IPS-20b (cell line): ENCODE data around the gene HMGCL.
"Not testable (repeated sequence)": the region's sequence is repeated elsewhere in the genome, so short reads cannot be mapped to it uniquely, and the experiment has no call there.

Experiments
- H3K27ac ChIP-seq: one replicate; pipeline ENCODE4 v1.5.1; 2013; ENCODE audit warnings: low read length
- H3K27me3 ChIP-seq: 2 replicates; pipeline ENCODE4 v1.6.1; 2013; ENCODE audit warnings: mild to moderate bottlenecking, low read length, inconsistent platforms; ENCODE audit not compliant: insufficient read depth
- H3K36me3 ChIP-seq: 2 replicates; pipeline ENCODE4 v1.6.1; 2013; ENCODE audit warnings: low read depth, mild to moderate bottlenecking, inconsistent platforms, low read length, moderate library complexity; ENCODE audit not compliant: insufficient read depth
- H3K4me1 ChIP-seq: 2 replicates; pipeline ENCODE4 v1.6.1; 2013; ENCODE audit warnings: mild to moderate bottlenecking, control low read depth, inconsistent platforms, low read length, moderate library complexity; ENCODE audit not compliant: insufficient read depth
- H3K4me3 ChIP-seq: 2 replicates; pipeline ENCODE4 v1.5.1; 2013; ENCODE audit warnings: mild to moderate bottlenecking, low read length, inconsistent platforms
- H3K9ac ChIP-seq: 2 replicates; pipeline ENCODE4 v1.6.1; 2013; ENCODE audit warnings: low read depth, mild to moderate bottlenecking, inconsistent platforms, low read length, moderate library complexity
- H3K9me3 ChIP-seq: 2 replicates; pipeline ENCODE4 v1.6.1; 2013; ENCODE audit warnings: mild to moderate bottlenecking, low read depth, low read length, inconsistent platforms; ENCODE audit not compliant: insufficient read depth

Gene HMGCL

DNA sequence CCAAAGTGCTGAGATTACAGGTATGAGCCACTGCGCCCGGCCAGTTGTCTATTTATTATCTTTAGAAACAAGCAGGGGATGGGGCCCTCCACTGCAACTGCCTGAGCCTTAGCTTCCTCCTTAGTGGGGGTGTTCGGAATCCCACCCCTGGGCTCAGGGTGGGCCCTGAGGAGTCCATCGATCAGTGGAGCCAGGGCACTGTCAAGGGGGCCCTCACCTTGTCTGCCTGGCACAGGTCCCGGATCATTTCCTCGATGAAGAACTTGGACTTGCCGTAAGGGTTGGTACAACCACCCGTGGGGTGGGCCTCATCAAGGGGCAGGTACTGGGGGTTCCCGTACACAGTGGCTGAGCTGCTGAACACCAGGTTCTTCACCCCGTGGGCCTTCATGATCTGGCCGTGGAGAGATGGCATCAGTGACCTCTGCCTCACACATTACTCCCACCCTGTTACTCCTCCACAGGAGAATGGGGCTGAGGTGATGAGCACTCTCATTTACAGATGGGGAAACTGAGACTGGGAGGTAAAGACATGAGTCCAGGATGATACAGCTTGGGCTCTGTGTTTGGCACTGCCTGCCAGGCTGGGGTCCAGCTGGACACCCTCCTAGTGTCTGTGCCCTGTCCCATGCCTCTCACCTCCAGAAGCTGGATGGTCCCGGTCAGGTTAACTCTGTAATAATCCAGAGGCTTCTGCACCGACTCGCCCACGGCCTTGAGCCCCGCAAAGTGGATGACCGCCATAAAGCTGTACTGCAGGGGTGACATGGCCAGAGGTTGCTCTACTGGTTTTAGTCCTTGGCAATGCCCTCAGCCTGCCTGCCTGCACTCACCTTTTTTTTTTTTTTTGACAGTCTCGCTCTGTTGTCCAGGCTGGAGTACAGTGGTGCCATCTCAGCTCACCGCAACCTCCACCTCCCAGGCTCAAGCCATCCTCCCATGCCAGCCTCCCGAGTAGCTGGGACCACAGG, 27.5 kb downstream of the HMGCL start:
- peaks cover 16% of the 10 kb centered on the region for H3K27me3 ChIP-seq
- peaks cover 7% of the 10 kb centered on the region; the same call in 1 of the 2 replicates for H3K4me1 ChIP-seq
- no peak overlapping the region for H3K4me3 ChIP-seq
- H3K27ac ChIP-seq, result no peak overlapping the region
- no peak overlapping the region for H3K9ac ChIP-seq
- no peaks in the 10 kb centered on the region for H3K9me3 ChIP-seq
- peaks cover 48% of the 10 kb centered on the region for H3K36me3 ChIP-seq

DNA sequence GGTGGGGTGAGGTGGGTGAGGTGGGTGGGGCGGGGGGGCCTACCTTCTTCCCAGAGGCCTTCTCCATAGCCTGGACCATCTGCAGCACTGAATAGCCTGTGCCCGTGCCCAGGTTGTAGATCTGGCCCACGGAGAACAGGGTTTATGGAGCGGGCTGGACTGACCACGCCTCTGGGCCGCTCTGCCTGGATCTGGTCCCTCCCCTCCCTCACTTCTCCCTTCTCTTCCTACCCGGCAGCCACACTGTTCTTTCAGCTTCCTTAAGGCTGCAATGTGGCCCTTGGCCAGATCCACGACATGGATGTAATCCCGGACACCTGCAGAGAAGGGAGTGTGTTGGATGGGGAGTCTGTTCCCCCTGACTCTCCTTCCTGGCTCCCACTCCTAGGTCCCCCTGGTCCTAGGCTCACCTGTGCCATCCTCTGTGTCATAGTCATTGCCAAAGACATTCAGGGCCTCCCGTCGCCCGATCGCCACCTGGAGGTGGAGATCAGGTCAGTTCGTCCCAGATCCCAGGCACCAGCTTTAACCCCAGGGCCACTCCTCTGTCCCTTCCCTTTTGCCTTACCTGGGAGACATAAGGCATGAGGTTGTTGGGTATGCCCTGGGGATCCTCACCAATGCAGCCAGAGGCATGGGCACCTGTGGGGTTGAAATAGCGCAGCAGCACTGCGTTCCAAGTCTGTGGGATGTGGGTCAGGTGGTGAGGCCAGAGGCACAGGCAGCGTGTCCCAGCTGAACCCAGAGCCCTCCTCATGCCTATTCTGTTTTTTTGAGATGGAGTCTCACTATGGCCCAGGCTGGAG, 28.6 kb downstream of the HMGCL start:
- Histone ChIP-seq H3K36me3 (peaks cover 48% of the 10 kb centered on the region), H3K4me1 (peaks cover 7% of the 10 kb centered on the region; the same call in 1 of the 2 replicates), H3K27me3 (peaks cover 8% of the 10 kb centered on the region), H3K27ac (no peak overlapping the region), H3K9ac (no peak overlapping the region), H3K4me3 (no peak overlapping the region), H3K9me3 (no peaks in the 10 kb centered on the region)

DNA sequence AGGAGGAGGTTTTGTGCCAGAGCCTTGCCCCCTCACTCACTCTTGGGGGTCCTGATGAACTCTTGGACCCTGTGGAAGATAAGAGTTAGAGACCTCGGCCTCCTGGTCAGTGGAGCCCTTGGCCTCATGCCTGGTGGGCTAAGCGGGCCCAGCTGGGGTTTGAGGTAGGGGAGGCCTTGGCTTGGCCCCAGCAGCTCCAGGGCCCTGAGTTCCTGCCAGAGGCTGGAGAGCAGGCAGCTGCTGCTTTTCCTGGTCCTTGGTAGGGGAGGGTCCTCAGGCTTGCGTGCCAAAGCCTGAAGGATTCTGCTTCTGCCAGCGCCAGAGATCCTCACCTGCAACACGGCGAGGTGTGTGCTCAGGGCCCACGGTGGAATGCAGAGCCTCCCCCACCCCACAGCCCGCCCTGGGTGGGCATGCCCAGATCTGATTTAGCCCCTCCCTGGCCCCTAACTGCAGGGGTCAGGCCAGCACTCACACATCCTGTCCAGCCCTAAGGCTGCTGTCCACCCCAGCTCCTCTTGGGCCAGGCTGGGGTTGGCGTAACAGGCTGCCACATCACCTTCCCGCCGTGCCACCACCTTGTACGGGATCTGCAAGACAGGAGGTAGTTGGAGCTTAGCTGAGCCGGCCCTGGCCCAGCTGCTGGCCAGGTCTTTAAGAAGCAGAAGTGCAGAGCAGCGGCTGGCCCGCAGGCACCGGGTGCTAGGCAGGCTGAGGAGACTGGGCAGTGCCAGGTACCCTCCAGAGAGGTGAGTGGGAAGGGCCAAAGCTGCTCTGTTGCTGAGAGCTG, 29.4 kb downstream of the HMGCL start:
- Histone ChIP-seq H3K9me3 (no peaks in the 10 kb centered on the region), H3K9ac (no peak overlapping the region), H3K27ac (no peak overlapping the region), H3K4me1 (peaks cover 7% of the 10 kb centered on the region; the same call in 1 of the 2 replicates), H3K36me3 (peaks cover 48% of the 10 kb centered on the region), H3K27me3 (no peaks in the 10 kb centered on the region), H3K4me3 (no peak overlapping the region)

DNA sequence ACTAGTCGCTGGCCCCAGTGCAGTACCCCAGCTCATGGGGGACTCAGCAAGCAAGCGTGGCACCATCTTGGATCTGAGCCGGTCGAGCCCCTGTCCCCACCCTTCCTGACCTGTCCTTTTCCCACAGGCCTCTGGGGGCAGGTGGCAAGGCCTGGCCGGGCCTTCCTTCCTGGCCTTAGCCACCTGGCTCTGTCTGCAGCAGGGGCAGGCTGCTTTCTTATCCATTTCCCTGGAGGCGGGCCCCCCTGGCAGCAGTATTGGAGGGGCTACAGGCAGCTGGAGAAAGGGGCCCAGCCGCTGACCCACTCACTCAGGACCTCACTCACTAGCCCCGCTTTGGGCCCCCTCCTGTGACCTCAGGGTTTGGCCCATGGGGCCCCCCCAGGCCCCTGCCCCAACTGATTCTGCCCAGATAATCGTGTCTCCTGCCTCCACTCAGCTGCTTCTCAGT, 30.5 kb downstream of the HMGCL start:
- not testable (repeated sequence) for H3K27ac ChIP-seq, H3K9me3 ChIP-seq, H3K4me3 ChIP-seq, H3K4me1 ChIP-seq, H3K27me3 ChIP-seq, H3K9ac ChIP-seq
- peaks cover 48% of the 10 kb centered on the region for H3K36me3 ChIP-seq

DNA sequence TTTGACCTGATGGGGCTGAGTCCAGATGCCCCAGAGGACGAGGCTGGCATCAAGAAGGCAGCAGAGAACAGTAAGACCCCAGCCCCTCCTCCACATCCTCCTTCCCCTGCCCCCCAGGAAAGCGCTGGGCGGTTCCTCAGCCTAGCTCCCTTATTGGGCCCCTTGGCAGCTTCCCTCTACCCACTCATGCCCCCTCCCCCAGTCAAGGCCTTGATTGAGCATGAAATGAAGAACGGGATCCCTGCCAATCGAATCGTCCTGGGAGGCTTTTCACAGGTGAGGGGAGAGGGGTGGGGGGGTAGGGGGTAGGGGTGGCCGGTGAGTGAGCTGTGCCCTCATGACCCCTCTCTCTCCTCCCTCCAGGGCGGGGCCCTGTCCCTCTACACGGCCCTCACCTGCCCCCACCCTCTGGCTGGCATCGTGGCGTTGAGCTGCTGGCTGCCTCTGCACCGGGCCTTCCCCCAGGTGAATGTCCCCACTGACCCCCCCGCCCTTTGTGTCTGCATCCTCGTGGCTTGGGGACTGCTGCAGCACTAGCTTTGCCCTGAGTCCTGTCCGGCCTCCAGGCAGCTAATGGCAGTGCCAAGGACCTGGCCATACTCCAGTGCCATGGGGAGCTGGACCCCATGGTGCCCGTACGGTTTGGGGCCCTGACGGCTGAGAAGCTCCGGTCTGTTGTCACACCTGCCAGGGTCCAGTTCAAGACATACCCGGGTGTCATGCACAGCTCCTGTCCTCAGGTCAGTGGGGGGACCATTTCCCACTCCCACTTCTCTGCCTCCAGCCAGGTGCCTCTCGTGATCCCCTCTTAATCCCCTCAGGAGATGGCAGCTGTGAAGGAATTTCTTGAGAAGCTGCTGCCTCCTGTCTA, 31.1 kb downstream of the HMGCL start:
- Histone ChIP-seq H3K27me3 (no peaks in the 10 kb centered on the region), H3K9me3 (no peaks in the 10 kb centered on the region), H3K27ac (no peak overlapping the region), H3K4me1 (peaks cover 4% of the 10 kb centered on the region), H3K9ac (no peak overlapping the region), H3K36me3 (peaks cover 49% of the 10 kb centered on the region), H3K4me3 (no peak overlapping the region)

DNA sequence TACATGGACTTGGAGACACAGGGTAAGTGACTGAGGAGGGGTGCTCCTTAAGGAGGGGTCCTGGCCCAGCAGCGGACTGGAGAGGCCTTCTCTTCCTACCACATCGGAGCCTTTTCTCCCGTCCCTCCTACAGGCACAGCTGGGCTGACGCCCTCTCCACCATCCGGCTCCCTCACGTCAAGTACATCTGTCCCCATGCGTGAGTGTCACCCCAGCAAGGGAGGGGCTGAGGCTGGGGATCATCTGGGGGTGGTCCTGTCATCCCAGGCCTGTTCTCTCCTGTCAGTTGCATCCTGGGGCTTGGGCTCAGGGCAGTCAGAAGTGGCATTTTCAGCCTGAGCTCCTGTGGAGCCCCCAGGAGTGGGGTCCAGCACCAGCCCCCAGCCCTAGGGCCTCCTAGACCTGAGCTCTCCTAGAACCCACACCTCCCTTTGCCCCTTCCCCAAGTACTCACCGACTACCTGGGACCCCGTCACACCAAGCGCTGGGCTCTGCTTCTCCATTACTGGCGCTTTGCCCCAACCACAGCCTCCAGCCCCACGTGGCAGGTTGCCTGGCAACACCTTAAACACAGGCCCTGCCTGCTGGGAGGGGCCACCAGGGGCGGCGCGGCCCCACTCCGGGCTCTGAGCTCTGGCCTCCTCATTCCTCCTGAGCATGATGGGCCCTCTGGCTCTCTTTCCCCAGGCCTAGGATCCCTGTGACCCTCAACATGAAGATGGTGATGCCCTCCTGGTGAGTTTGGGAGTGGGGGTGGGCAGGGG, 32.0 kb downstream of the HMGCL start:
- 0 out of 2 replicates have a peak overlapping the region, but pooled peaks have one; percentile 93 for H3K4me3 ChIP-seq
- H3K27ac ChIP-seq, result no peak overlapping the region
- peaks cover 52% of the 10 kb centered on the region for H3K36me3 ChIP-seq
- H3K9me3 ChIP-seq, result no peaks in the 10 kb centered on the region
- no peaks in the 10 kb centered on the region; the same call in 1 of the 2 replicates for H3K4me1 ChIP-seq
- H3K27me3 ChIP-seq, result no peaks in the 10 kb centered on the region
- H3K9ac ChIP-seq, result no peak overlapping the region

DNA sequence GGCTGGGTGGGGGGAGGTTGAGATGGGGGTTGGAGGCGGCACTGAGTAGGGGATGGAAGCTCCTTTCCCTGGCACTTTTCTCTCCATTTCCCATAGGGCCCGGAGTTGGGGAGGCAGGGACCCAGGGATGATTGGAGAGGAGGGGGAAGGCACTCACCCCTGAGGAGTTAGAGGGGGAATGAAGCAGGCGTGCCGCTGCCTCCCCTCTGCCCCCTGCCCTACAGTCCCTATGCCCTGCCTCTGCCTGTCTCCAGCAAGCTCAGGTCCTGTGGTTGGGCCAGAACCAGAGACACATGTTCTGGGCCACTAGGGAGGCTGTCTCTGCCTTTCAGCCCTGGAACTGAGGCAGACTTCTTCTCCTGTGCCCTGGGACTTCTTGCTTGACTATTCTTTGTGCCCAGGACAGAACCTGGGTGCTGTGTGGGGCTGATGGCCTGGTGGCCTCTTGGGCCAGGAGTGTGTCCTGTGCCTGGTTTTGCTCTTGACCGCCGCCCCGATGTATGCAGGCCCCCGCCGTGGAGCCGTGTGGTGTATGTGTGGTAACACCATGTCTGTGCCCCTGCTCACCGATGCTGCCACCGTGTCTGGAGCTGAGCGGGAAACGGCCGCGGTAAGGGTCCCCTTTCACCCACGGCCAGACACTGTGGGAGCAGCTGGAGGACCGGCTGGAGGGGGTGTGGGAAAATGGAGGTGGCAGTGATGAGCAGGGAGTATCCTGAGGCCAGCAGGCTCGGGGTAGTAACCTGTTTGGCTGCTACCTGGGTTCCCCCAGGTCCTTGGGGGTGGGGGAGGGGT, 32.9 kb downstream of the HMGCL start:
- peak overlapping the region; percentile 92; the same call in 1 of the 2 replicates for H3K9ac ChIP-seq
- H3K27me3 ChIP-seq, result no peaks in the 10 kb centered on the region
- H3K27ac ChIP-seq, result peak overlapping the region; percentile 71
- H3K4me3 ChIP-seq, result peak overlapping the region; percentile 93
- H3K36me3 ChIP-seq, result peaks cover 53% of the 10 kb centered on the region
- no peaks in the 10 kb centered on the region; the same call in 1 of the 2 replicates for H3K4me1 ChIP-seq
- no peaks in the 10 kb centered on the region for H3K9me3 ChIP-seq

DNA sequence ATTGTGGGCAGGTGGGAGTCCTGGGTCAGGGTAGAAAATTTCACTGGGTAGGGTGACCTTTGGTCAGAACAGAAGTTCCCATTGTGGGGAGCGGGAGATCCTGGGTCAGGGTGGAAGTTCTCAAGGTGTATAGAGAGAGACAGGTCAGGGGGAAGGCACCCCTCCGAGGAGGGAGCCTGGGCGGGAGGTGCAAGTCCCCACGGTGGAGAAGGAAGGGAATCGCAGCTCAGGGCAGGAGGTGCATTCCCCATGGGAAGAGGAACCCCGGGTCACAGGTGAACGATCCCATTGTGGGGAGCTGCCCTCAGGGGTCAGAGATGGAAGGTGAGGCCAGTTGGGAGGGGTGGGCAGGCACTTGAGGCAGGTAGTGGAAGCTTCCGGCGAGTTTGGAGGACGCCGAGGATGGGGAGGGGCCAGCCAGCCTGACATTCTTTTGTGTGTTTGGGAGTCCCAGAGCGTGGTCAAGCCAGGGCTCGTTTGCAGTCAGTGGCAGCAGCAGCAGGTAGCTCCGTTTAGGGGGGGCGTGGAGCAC, 33.6 kb downstream of the HMGCL start:
- Histone ChIP-seq H3K4me3 (peak overlapping the region; percentile 93), H3K9me3 (no peaks in the 10 kb centered on the region), H3K27me3 (no peaks in the 10 kb centered on the region), H3K9ac (peak overlapping the region; percentile 92), H3K27ac (peak overlapping the region; percentile 6), H3K36me3 (peaks cover 53% of the 10 kb centered on the region), H3K4me1 (no peaks in the 10 kb centered on the region; the same call in 1 of the 2 replicates)

DNA sequence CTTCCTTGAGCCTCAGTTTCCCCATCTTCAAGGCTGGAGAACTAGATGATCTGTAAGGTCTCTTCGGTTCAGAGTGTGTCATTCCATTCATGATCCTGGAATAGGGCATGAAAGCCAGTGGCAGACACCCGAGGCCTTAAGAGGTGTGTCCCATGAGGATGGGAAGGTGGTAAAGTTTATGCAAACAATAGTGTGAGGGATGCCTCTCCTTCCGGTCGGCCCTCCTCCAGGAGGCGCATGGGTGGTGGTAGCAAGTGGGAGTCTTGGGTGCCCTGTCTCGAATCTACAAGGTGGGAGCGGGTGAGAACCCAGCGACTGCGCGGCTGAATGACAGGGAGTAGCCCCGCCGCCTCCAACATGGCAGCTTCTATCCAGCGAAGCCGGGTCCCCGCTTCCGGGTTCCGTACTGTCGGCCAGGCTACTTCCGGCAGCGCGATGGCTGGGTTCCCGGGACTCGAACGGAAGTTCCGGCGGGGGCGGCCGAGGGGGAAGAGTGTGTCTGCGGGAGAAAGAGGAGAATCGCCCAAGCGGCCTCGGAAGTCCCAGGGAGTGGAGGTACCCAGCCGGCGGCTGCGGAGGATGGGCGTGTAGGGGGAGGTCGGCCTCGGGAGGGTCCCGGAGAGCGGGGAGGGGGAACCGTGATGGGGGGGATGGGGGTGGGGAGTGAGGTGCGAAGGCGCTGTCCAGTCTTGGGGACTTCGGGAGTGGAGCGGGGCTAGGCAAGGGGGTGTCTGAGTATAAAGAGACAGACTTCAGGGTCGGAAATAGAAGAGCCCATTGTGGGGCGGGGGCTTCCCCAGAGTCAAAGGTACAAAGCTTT, 34.3 kb downstream of the HMGCL start, which contains the start of gene LYPLA2:
TSS of gene LYPLA2 (plus strand) at position 450 of the 820 bp plus-strand sequence. CDS start 1,538 bp downstream, outside the sequence.
- no peaks in the 10 kb centered on the region for H3K9me3 ChIP-seq
- H3K36me3 ChIP-seq, result peaks cover 55% of the 10 kb centered on the region
- no peaks in the 10 kb centered on the region for H3K27me3 ChIP-seq
- peak within 1 kb of the TSS; percentile 92 for H3K9ac ChIP-seq
- peak within 1 kb of the TSS; percentile 6 for H3K27ac ChIP-seq
- H3K4me3 ChIP-seq, result peak within 1 kb of the TSS; percentile 93
- no peaks in the 10 kb centered on the region; the same call in 1 of the 2 replicates for H3K4me1 ChIP-seq
